GM12874 (cell line): ENCODE measurements around the gene TDRD12.

Experiments
- CTCF ChIP-seq: IDR thresholded peaks from 2 replicates; pipeline ENCODE4 v1.5.1; 2011; ENCODE audit warnings: low read depth, mild to moderate bottlenecking, control low read depth, low read length, moderate library complexity; ENCODE audit not compliant: insufficient read depth

Gene TDRD12

DNA sequence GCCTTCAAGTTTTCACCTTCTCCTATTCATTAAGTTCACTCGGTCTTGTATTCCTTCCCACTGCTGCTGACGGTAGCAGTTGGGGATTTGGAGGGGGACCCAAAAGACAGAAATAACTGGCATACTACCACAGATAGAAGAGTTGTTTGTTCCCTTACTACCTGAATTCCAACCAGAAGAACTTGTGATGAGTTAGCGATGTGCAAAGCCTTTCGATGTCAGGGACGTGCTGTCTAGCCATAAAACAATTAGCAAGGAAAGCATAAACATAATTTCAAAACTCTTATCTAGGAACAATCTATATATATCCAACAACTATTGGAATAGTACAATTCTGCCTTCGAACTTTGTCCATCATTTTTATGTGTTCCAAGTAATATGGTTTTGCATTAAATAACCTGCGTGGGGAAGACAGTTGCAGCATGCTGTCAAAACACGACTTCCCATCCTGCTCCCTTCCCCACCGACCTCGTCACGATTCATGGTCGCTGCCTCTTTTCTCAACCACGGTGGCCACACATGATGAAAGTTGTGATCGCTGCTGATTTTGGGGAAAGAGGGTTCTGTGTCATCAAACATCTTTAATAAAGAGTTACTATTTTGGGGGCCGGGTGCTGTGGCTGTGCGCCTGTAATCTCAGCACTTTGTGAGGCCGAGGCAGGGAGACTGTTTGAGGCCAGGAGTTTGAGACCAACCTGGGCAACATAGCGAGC is 153.8 kb downstream of the TDRD12 start:
- no peak for TF ChIP-seq CTCF

GRCh38 chr19:32874605-32875004 is 155.0 kb downstream of the TDRD12 start:
- TF ChIP-seq CTCF, result no peak

GRCh38 chr19:32875428-32875827 is 155.9 kb downstream of the TDRD12 start:
- TF ChIP-seq CTCF, result no peak

- no peak for TF ChIP-seq CTCF
These were observed 156.8 kb downstream of the TDRD12 start for GRCh38 chr19:32876236-32876918.

GRCh38 chr19:32876919-32877285 is 157.3 kb downstream of the TDRD12 start:
- TF ChIP-seq CTCF, result no peak
